Omental fat pad (tissue), 4 donors: ENCODE measurements around the gene C5AR1. TPM values are rescaled to one million over a fixed set of nuclear protein-coding genes. Genes with fewer than 3 reads are reported as not detected.
"Not testable (repeated sequence)": the region's sequence is repeated elsewhere in the genome, so short reads cannot be mapped to it uniquely, and the experiment has no call there.

Experiments used
- ATAC-seq: fragments of 150-250 bp; one replicate; pipeline ENCODE4 v1.9.1; 2016; ENCODE audit warnings: mild to moderate bottlenecking, moderate library complexity; ENCODE audit not compliant: low FRiP score
- DNase-seq: peaks from one replicate; pipeline ENCODE4 v3.0.0-alpha.2; 2019; ENCODE audit warnings: low spot score
- total RNA-seq, 4 donors: library from RNA; depleted of rRNA; stranded (reverse); fragments of >200 nt; gene quantifications; one replicate each; pipeline ENCODE4 v1.1.0, GENCODE V29; 2016
- TF ChIP-seq, protein P1 (sequence below), 3 donors: fragments of 450-650 bp; IDR thresholded peaks; one replicate each; pipeline ENCODE4 v1.5.1; 2016 to 2017; ENCODE audit warnings: antibody characterized with exemption in 3 of 3, mild to moderate bottlenecking in 3 of 3, moderate library complexity in 2 of 3

C5AR1 gene
- total RNA-seq, 4 donors from 2014 or later = 26.5 to 94.0 (median 60.7) TPM

DNA sequence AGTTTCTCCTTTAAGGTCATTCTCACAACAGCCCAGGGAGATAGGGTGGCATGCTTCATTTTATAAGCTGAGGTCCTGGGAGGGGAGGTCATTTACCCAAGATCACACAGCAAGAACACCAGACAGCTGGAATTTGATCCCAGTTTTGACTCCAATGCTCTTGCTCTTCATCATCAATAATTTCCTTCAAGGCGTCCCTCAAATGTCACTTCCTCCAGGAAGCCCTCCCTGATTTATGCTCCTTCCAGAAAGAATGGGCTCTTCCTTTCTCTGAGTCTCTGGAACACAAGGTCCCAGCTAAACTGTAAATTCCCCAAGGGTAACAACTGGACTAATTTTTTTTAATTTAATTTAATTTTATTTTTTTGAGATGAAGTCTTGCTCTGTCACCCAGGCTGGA, 34.8 kb downstream of the C5AR1 start:
- ATAC-seq (no peak), DNase-seq (no peak)
- TF ChIP-seq, protein P1, sequence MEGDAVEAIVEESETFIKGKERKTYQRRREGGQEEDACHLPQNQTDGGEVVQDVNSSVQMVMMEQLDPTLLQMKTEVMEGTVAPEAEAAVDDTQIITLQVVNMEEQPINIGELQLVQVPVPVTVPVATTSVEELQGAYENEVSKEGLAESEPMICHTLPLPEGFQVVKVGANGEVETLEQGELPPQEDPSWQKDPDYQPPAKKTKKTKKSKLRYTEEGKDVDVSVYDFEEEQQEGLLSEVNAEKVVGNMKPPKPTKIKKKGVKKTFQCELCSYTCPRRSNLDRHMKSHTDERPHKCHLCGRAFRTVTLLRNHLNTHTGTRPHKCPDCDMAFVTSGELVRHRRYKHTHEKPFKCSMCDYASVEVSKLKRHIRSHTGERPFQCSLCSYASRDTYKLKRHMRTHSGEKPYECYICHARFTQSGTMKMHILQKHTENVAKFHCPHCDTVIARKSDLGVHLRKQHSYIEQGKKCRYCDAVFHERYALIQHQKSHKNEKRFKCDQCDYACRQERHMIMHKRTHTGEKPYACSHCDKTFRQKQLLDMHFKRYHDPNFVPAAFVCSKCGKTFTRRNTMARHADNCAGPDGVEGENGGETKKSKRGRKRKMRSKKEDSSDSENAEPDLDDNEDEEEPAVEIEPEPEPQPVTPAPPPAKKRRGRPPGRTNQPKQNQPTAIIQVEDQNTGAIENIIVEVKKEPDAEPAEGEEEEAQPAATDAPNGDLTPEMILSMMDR (IDR thresholded peaks at IDR 0.05) = no peak

DNA sequence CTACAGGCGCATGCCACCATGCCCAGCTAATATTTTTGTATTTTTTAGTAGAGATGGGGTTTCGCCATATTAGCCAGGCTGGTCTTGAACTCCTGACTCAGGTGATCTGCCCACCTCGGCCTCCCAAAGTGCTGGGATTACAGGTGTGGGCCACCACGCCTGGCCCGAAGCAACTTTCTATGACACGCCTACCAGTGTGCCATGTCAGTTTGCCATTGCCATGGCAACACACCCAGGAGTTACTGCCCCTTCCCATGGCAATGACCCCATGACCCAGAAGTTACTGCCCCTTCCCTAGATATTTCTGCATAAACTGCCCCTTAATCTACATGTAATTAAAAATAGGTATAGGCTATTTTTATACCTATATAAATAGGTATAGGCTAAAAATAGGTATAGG, 36.4 kb downstream of the C5AR1 start:
- not testable (repeated sequence) for ATAC-seq, DNase-seq

DNA sequence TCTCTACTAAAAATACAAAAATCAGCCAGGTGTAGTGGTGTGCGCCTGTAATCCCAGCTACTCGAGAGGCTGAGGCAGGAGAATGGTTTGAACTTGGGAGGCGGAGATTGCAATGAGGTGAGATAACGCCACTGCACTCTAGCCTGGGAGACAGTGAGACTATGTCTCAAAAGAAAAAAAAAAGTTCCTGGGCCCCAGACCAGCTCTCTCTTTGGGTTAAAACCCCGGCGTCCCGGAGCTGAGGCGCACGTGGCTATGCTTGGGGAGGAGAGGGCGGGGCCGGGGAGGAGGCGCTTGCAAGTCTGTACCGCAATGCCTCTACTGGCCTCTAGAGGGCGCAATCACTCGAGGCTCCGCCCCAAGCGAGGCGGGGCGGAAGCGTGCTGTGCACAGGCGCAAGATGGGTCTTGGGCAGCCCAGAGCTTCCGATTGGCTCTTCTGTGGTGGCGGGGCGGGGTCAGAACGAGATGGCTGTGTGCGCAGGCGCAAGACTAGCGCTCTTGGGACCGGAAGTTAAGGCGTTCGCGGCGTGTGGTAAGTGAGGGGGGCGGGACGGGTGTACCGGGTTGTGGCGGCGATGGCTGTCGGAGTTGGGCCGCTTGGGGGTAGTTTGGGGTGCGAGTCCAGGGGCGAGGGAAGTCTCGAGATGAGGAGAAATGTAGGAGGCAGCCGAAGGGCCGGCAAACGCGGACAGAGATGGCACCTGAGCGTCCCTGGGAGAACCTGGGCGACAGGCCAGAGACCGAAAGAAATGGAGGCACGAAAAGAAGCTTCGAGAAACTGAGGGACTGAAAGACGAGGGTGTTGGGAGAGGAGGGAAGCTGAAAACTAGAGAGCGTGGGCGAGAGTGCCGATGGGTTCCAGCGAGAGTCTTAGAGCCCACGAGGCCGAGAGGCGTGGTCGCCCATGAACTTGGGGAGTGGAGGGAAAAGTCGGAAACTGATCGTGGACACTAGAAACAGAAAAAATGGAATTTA, 39.4 kb downstream of the C5AR1 start, which contains the start of gene DHX34:
DHX34 (plus strand) TSS at position 497 of the 977 bp plus-strand sequence. CDS start 3,716 bp downstream, outside the sequence.
- peak; percentile 100 for ATAC-seq
- peak; percentile 92 for DNase-seq
- TF ChIP-seq, protein P1 (IDR thresholded peaks at IDR 0.05) = peak in 2 of 3 donors; percentile 93 to 94

DNA sequence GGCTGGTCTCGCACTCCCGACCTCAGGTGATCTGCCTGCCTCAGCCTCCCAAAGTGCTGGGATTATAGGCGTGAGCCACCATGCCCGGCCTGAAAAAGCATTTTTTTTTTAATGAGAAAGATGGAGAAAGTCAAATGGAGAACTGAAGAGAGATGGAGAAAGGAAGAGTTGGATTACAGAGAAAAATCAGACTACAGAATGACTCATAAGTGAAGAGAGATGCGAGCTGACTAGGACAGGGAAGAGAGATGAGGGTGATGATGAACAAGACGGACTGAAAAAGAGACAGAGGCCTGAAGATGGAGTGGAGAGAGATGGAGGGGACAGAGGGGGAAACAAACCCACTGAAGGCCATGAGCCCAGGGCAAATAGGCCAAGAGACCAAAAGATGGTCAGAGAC, 41.0 kb downstream of the C5AR1 start:
- ATAC-seq = no peak
- no peak for DNase-seq
- TF ChIP-seq, protein P1 (IDR thresholded peaks at IDR 0.05) = no peak

DNA sequence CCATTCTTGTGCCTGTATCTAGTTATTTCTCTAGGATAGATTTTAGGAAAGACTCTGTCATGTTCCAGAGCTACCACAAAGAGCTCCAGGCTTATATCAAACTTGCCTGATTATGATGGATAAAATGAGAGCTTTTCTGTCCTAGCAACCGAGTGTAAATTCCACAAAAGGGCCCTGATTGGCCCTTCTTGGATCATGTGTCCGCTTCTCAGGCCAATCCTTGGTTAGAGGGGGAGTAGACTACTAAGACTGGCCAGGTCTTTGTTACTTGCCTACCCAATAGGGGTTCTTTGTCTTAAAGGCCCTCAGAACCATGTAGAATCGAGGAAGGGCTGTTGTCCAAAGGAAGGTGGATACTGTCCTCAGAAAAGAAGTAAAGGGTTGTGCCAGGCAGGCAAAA, 41.9 kb downstream of the C5AR1 start:
- TF ChIP-seq, protein P1 (IDR thresholded peaks at IDR 0.05) = no peak
- no peak for DNase-seq
- no peak for ATAC-seq

DNA sequence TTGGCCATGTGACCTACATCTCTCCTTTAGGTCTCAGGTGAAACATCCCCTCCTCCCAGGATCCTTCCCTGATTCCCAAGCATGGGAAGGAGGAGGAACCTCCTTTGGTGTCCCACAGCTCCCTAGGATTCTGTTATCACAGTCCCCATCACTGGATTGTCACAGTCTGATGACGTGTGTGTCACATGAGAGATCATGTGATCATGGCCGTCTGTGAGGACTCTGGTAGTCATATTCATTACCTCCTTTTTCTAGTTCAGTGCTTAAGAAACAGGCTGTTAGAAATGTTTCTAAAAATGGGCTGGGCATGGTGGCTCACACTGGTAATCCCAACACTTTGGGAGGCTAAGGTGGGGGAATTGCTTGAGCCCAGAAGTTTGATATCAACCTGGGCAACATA, 42.4 kb downstream of the C5AR1 start:
- ATAC-seq (no peak), DNase-seq (no peak)
- TF ChIP-seq, protein P1 (IDR thresholded peaks at IDR 0.05) = no peak

DNA sequence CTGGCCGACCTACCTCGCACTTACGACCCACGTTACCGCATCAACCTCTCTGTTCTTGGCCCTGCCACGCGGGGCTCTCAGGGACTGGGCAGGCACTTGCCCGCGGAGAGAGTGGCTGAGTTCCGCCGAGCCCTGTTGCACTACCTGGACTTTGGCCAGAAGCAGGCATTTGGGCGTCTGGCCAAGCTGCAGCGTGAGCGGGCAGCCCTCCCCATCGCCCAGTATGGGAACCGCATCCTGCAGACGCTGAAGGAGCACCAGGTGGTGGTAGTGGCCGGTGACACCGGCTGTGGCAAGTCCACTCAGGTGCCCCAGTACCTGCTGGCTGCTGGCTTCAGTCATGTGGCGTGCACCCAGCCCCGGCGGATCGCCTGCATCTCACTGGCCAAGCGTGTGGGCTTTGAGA, 43.6 kb downstream of the C5AR1 start:
- ATAC-seq = no peak
- no peak for DNase-seq
- TF ChIP-seq, protein P1 (IDR thresholded peaks at IDR 0.05) = no peak
